Adrenal gland (tissue), 12 donors: ENCODE data around the gene KIAA1328. TPM values are rescaled to one million over a fixed set of nuclear protein-coding genes. Genes with fewer than 3 reads are reported as not detected.

Source experiments
- DNase-seq, 7 donors: peaks; one replicate each; pipeline ENCODE4 v3.0.0-alpha.2; 2019 to 2020
- H3K27ac ChIP-seq, 5 donors: fragments of 200-600 bp; sonication (generic) in 4 of 5; 1 replicate in 3 of 5; 2 replicates in 2 of 5; pipeline versions ENCODE4 v1.5.1 to v1.8.0; 2016 to 2020; ENCODE audit warnings: mild to moderate bottlenecking in 1 of 5
- H3K27me3 ChIP-seq: fragments of 200-600 bp; 2 replicates; pipeline ENCODE4 v1.8.0; 2021
- H3K36me3 ChIP-seq, 2 donors: fragments of 200-600 bp; replicated peaks in 1 of 2; 1 replicate in 1 of 2; 2 replicates in 1 of 2; pipeline versions ENCODE4 v1.5.1 to v1.8.0; 2018 to 2022
- H3K4me1 ChIP-seq, 2 donors: fragments of 200-600 bp; replicated peaks in 1 of 2; 1 replicate in 1 of 2; 2 replicates in 1 of 2; pipeline versions ENCODE4 v1.5.1 to v1.8.0; 2018 to 2021
- H3K4me3 ChIP-seq, 4 donors: fragments of 200-600 bp; sonication (generic) in 3 of 4; one replicate each; pipeline ENCODE4 v1.5.1; 2016 to 2018
- H3K9me3 ChIP-seq, 3 donors: fragments of 200-600 bp; sonication (generic) in 1 of 3; replicated peaks in 1 of 3; 1 replicate in 2 of 3; 2 replicates in 1 of 3; pipeline versions ENCODE4 v1.5.1 to v1.8.0; 2016 to 2021
- POLR2A ChIP-seq, 2 donors: fragments of 450-650 bp; IDR thresholded peaks; one replicate each; pipeline ENCODE4 v1.6.1; 2017; ENCODE audit warnings: antibody characterized with exemption in 2 of 2, mild to moderate bottlenecking in 2 of 2, moderate library complexity in 1 of 2
- WGBS, 4 donors: extraction: QIAGEN DNeasy Blood & Tissue Kit in 2 of 4; methylation state at CpG; one replicate each; pipeline versions ENCODE4 v1.1.5 to v1.1.7; 2013 to 2017; 5-methylcytosine and 5-hydroxymethylcytosine counted together
- intact Hi-C, 2 donors: fragments of 100-400 bp; cut with DNase I; formaldehyde crosslinking; loops; one replicate each; pipeline versions ENCODE4 v1.14.1 to v1.15.0; 2022 to 2023
- polyA plus RNA-seq, 3 donors: library from polyadenylated mRNA; stranded (reverse); fragments of 200-250 nt in 2 of 3; fragments of 350-450 nt in 1 of 3; fragmentation: Illumina TruSeq in 1 of 3; extraction: RNeasy Lipid Tissue Mini Kit (QIAGEN cat#74804) in 1 of 3; gene quantifications; one replicate each; pipeline ENCODE4 v1.2.3, GENCODE V29; 2013 to 2014
- total RNA-seq, 9 donors: library from RNA; depleted of rRNA in 4 of 9; stranded (reverse); fragments of >200 nt in 4 of 9; fragments of 120-200 nt in 1 of 9; fragmentation: NEBNext Ultra II Directional in 1 of 9; extraction: Animal tissue kit (Norgen Biotek cat#: 25700) in 1 of 9; gene quantifications; one replicate each; pipeline versions ENCODE4 v1.1.0 to v1.2.4, GENCODE V29; 2013 to 2023
- TF ChIP-seq, protein P1 (sequence below), 6 experiments: fragments of 450-650 bp in 4 of 6; fragments of 200-600 bp in 2 of 6; sonication (generic) in 1 of 6; IDR thresholded peaks; 1 replicate in 5 of 6; 2 replicates in 1 of 6; pipeline versions ENCODE4 v1.5.1 to v1.8.0; 2016 to 2021; ENCODE audit warnings: antibody characterized with exemption in 6 of 6, mild to moderate bottlenecking in 2 of 6, moderate library complexity in 1 of 6
- donor health status: healthy with polysubstance abuse.
- donor health status: Bipolar disorder and iron deficiency.
- donor health status: DM: yes; HTN: yes; CAD: no.
- donor health status: DM: no; HTN: no; CAD: no.
- donor health status: DM: no; HTN: no; CAD: no.
- donor health status: DM: yes; HTN: yes; CAD: no.

The KIAA1328 gene
- total and polyA plus RNA-seq, 12 donors = 2.5 to 20.5 (median 7.2) TPM

DNA sequence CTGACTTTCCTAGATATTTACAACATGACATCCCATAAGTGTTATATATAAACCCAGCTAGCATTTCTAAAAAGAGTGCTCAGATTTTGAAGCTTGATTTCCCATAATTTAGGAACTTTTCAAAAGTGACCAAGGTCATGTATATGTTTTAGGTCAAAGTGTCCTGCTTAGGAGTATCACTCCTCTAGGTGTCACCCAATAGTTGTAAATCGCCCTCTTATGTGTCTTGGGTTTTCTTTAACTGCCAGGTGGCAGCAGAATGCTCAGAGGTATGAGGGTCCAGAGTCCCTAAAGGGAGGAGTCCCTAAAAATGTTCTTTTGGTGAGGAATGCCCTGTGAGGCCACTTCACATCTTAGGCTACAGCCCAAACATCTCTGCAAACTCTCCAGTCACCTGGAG, 378.4 kb downstream of the KIAA1328 start:
- H3K27me3 ChIP-seq = no peaks in the 10 kb centered on the region
- H3K9me3 ChIP-seq = no peaks in the 10 kb centered on the region
- 86 to 100% (median 94%) methylated on average over 1 of the region's 1 CpG for WGBS, 4 donors
- H3K4me1 ChIP-seq = no peaks in the 10 kb centered on the region
- H3K36me3 ChIP-seq = no peaks in the 10 kb centered on the region
- H3K27ac ChIP-seq = no peak overlapping the region
- no peak overlapping the region for H3K4me3 ChIP-seq
- TF ChIP-seq, protein P1, sequence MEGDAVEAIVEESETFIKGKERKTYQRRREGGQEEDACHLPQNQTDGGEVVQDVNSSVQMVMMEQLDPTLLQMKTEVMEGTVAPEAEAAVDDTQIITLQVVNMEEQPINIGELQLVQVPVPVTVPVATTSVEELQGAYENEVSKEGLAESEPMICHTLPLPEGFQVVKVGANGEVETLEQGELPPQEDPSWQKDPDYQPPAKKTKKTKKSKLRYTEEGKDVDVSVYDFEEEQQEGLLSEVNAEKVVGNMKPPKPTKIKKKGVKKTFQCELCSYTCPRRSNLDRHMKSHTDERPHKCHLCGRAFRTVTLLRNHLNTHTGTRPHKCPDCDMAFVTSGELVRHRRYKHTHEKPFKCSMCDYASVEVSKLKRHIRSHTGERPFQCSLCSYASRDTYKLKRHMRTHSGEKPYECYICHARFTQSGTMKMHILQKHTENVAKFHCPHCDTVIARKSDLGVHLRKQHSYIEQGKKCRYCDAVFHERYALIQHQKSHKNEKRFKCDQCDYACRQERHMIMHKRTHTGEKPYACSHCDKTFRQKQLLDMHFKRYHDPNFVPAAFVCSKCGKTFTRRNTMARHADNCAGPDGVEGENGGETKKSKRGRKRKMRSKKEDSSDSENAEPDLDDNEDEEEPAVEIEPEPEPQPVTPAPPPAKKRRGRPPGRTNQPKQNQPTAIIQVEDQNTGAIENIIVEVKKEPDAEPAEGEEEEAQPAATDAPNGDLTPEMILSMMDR (IDR thresholded peaks at IDR 0.05) = no peak
- intact Hi-C loops = no loop called here
- DNase-seq = no peak

DNA sequence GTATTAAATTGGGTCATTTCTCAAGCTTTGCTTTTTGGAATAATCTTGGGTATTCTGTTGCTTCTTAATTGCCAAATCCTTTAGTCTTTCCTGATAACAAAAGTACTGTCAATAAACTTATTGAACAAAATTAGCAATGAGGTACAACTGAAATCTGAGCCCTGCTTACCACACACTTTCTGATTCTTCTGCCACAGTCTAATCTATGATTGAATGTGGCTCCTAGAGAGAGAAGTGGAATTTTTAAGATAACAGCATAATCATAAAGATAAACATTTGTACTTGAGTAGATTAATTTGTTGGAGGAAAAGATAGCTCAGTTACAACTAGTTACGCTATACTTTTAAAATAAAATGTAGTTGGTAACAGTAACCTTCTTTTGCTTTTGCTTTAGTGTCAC, 381.9 kb downstream of the KIAA1328 start:
- DNase-seq = no peak
- H3K4me3 ChIP-seq = no peak overlapping the region
- 85 to 91% (median 89%) methylated on average over 1 of the region's 1 CpG for WGBS, 4 donors
- H3K27me3 ChIP-seq = no peaks in the 10 kb centered on the region
- no peak overlapping the region for H3K27ac ChIP-seq
- H3K9me3 ChIP-seq = no peaks in the 10 kb centered on the region
- intact Hi-C loops = no loop called here
- H3K36me3 ChIP-seq = no peaks in the 10 kb centered on the region
- TF ChIP-seq POLR2A (IDR thresholded peaks at IDR 0.05) = no peak
- TF ChIP-seq, protein P1 (IDR thresholded peaks at IDR 0.05) = no peak
- no peaks in the 10 kb centered on the region for H3K4me1 ChIP-seq

DNA sequence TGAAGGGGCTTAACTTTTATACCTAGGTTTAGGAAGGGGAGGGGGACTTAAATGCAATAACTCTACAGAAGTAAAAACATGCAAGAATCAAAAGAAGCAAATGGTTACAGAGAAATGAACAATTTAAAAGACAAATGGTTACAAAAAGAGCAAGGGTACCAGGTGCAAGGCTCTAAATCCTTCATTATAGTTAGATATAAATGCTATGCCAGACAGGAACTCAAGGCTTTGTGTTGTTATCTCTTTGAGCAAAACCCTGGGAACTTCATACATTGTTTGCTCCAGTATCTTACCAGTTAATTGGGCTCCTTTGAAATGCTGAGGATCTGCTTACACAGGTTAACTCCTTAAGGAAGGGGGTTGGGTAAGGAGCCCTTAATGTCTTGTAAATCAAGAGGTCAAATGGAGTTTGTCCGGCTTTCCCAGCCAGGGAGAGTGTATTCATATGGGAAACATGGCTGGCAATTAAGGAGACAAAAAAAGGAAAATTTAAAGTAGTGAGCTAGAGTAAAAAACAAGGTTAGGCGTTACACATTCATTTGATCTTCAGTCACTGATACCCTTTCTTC, 389.2 kb downstream of the KIAA1328 start:
- H3K9me3 ChIP-seq = no peaks in the 10 kb centered on the region
- TF ChIP-seq, protein P1 (IDR thresholded peaks at IDR 0.05) = no peak
- no peak for TF ChIP-seq POLR2A (IDR thresholded peaks at IDR 0.05)
- intact Hi-C loops = no loop called here
- WGBS, 4 donors = 56 to 64% (median 61%) methylated on average over 2 of the region's 2 CpGs
- no peaks in the 10 kb centered on the region for H3K4me1 ChIP-seq
- no peak overlapping the region for H3K4me3 ChIP-seq
- H3K36me3 ChIP-seq = no peaks in the 10 kb centered on the region
- H3K27ac ChIP-seq = no peak overlapping the region
- H3K27me3 ChIP-seq = no peaks in the 10 kb centered on the region
- DNase-seq = no peak

DNA sequence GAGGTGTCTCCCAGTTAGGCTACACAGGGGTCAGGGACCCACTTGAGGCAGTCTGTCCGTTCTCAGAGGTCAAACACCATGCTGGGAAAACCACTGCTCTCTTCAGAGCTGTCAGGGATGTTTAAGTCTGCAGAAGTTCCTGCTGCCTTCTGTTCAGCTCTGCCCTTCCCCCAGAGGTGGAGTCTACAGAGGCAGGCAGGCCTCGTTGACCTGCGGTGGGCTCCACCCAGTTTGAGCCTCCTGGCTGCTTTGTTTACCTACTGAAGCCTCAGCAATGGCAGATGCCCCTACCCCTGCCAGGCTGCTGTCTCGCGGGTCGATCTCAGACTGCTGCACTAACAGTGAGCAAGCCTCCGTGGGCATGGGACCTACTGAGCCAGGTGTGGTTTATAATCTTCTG, 390.3 kb downstream of the KIAA1328 start:
- H3K9me3 ChIP-seq = no peaks in the 10 kb centered on the region
- no peaks in the 10 kb centered on the region for H3K4me1 ChIP-seq
- intact Hi-C loops = no loop called here
- no peak overlapping the region for H3K4me3 ChIP-seq
- no peaks in the 10 kb centered on the region for H3K36me3 ChIP-seq
- H3K27ac ChIP-seq = no peak overlapping the region
- H3K27me3 ChIP-seq = no peaks in the 10 kb centered on the region
- DNase-seq = no peak
- TF ChIP-seq POLR2A (IDR thresholded peaks at IDR 0.05) = no peak
- TF ChIP-seq, protein P1 (IDR thresholded peaks at IDR 0.05) = no peak
- 73 to 90% (median 82%) methylated on average over 5 to 7 of the region's 7 CpGs; no CpG with 5 or more reads in 1 of the 4 donors for WGBS, 4 donors
